Stimulated activated CD4-positive, alpha-beta T cell treated with anti-CD3 and anti-CD28 coated beads, Interleukin-12 subunit alpha, Interleukin-12 subunit beta, amount 100 ng/mL, for 48 hours (primary cell): Measurements from ENCODE around the gene CMTM1.

Source experiments
- DNase-seq, 3 donors: peaks; one replicate each; pipeline ENCODE4 v3.0.0-alpha.2; 2020; ENCODE audit warnings: low read depth in 2 of 3, low spot score in 1 of 3

The CMTM1 gene

GRCh38 chr16:66566051-66566901, at the start of gene CMTM1:
TSS of gene CMTM1 (plus strand) at chr16:66566439. CDS start at chr16:66566514, 75 bp downstream.
- no peak for DNase-seq

- no peak for DNase-seq
Observed at GRCh38 chr16:66516509-66516807, 49.8 kb upstream of the CMTM1 start.

DNA sequence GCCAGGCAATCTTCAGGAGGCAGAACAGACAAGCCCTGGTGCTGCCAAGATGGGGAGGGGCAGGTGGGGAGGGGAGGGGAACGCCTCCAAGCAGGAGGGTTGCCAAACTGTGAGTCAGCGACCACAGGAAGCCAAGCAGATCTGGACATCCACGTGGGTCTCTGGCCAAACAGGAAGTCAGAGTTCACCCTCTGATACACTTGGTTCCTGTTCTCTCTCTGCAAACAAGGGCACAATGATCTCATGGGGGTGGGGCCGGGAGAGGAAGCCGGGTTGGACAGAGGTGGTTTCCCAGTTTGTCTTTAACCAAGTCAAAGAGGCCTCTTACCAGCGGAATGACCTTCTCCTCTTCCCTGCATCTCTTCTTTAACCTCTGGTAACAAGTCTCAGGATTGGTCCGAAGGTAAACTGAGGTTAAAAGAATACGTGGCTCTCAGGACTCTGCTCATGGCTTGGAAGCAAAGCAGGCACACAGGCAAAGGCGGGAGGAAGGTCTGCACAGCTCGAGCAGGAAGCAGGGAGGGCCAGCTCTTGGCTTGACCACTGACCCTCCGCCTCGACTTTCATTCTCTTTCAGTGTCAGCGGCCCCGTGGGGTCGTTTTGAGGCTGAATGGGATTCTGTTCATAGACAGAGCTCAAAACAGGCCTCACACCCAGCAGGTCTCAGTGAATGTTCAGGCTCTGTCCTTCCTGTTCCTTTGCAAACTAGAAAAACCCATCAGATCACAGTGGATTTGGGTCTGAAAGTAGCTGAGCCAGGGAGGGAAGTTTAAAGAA, 49.2 kb upstream of the CMTM1 start:
- peak; percentile 72 to 75 (median 72) for DNase-seq

DNA sequence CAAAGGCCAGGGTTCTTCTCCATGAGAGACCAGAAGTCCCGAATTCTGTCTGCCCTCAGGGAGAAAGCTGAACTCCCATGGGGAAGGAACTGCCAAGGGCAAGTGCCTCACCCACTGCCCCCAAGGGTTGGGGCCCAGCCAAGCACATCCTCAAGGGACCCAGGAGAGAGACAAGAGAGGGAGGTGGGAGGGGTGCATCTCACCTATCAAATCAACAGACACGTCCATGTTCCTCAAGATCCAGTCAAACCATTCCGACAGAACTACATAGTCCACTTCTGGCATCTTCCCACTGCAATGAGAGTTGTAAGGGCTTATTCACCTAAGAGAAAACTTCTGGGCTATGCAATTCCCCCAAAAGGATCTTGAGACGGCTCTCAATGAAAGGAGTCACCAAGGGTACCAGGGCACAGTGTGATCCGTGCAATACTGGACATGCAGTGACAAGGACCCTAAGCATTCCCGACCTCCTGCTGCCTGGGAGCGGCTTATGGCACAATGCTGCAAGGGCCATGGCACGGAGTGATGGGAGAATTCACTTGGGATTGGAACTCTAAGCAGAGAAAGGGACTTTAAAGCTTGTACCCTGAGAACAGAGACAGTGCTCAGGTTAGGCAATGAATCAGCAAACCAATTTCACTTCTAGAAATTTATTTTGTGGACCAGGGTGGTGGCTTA, 48.5 kb upstream of the CMTM1 start:
- no peak for DNase-seq

GRCh38 chr16:66519482-66520373, 46.5 kb upstream of the CMTM1 start:
- DNase-seq = no peak

DNA sequence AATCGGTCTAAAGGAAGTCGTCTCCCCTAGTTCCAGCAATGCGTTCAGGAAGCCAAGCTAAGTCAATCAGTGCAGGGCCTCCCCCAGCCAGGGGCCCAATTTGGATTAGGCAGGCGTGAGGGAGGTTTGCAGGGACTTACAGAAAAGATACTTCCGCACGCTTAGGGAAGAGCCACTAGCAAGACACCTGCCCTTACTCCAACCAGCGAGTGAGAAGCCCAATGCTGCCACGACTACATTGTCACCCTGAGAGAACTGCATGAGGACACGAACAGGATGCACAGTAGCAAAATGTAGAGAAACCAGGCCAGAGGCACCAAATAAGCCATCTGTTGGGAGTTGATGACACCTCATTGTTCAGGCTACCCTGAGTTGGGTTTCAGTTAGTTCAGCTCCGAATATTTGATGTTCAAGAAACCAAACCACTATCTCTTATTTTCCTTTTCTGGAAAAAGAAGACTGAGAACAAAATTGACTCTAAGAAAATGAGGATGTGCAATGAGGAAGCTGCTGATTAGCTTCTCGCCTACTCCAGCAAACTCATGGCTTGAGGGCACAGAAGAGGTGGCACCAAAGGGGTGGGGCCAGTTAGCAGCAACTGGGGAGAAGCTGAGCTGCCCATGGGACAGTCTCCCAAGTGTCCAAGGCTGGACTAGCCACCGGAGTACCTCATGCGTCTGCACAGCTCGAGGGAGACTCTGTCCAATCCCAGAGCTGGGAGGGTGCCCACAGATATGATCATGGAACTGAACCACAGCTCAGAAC, 45.7 kb upstream of the CMTM1 start:
- no peak for DNase-seq

DNA sequence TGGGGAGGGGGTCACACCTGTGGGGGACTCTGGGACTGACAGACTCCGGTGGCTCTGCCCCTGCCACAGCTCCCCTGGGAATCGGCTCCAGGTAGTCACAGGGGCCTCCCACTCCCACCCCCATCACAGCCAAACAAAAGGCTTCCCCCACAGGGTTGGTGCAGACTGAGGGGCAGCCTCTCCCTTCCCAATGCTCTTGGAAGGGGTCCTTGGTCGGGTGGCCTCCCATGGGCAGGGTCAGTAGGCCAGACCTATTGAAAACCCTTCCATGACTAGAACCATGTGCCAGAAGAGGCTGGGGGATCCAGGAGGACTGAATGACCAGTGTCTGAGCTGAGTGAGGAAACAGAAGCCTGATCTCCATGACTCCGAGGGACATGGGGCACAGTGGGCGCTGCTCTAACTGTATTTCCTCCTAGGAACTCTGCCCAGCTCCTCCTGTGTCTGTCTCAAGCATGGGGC, 45.0 kb upstream of the CMTM1 start:
- DNase-seq = no peak

- peak; percentile 91 to 97 (median 94) for DNase-seq
Observed at GRCh38 chr16:66521951-66522771, 44.1 kb upstream of the CMTM1 start.

GRCh38 chr16:66522816-66523590, 43.2 kb upstream of the CMTM1 start:
- no peak for DNase-seq

GRCh38 chr16:66523861-66524354, 42.3 kb upstream of the CMTM1 start:
- no peak for DNase-seq

- no peak for DNase-seq
Observed at GRCh38 chr16:66524601-66525164, 41.6 kb upstream of the CMTM1 start.

DNA sequence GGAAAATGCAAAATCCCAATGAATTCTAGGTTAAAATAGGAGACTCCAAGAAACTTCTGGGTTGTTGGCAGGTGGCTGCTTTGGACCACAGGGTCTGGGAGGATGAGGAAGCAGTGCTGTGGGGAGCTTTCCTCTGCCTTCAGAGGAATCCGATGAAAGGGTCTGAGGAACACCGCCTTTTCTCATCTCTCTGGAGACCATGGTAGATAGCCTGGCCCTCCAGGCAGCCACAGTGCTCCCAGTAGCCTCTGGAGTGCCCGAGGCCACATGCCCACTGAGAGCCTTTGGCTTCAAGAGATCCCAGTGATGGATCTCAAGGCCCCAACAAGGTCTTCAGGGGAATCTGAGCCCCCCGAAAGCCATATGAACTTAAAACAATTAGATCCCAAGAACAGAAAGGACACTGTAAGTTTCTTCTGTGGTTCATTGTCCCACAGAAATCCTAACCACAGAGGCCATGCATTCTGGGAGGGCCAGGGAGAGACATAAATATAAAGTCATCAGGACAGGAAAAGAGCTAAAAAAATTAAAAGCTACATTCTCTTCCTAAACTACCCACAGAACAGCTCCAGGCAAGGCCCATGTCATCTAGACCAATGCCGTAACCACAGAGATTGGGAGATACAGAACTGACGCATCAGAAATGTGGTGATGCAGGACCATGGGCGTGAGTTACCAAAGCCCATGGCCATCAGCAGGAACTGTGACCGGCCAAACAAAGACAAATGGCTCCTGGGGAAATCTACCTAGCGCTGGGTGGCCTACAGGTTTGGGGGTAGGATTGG, 40.7 kb upstream of the CMTM1 start:
- no peak for DNase-seq

DNA sequence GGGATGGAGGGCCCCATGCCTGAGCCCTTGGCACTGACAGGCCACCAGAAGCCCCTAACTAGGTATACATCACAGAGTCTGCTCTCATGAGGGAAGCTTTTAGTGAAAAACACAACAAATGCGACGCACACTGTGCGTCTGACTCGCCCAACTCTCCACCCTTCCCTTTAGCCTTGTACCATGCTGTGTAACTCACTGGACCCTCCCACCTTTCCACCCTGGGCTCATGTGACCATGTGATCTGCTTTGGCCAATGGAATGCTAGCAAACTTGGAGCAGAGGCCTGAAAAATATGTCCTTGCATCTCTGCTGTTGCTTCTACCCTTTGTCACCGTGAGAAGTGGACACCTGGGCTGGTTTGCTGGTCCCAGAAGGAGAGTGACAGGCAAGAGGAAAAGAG, 37.9 kb upstream of the CMTM1 start:
- DNase-seq = no peak

GRCh38 chr16:66529475-66529874, 36.8 kb upstream of the CMTM1 start:
- DNase-seq = no peak

DNA sequence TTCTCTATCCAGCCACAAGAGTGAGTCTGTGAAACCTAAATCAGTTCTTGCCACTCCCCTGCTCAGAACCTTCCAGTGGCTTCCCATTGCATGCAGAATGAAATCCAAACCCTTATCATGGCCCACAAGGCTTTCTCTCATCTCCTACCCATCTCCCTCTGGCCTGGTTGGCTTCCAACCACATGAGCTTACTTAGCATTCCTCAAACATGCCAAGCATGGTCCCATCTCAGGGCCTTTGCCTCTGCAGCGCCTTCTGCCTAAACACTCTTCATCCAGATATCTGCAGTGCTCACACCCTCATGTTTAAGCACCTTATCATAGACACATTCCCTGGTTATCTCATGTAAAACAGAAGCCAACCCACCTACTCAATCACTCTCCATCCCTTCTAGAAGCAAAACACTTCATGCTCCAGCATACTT, 31.9 kb upstream of the CMTM1 start:
- DNase-seq = no peak

DNA sequence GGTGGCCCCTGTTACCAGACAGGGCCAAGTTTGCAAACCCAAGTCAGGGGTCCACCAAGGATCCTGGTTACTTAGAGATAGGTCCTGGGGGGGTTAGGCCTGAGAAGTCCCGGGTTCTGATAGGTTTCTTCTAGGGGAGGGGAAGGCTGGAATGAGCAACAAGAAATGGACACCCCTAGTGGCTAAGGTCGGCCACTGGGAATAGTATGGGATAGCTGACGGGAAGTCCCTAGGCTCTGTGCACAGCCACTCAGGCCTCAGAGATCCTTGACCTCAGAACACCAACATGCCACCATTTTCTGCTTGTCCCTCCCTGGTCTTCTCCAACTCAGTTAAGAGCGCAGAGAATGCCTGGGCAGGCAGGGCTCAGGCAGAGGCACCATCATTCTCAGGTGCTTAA, 29.7 kb upstream of the CMTM1 start:
- no peak for DNase-seq

GRCh38 chr16:66537236-66537635, 29.0 kb upstream of the CMTM1 start:
- no peak for DNase-seq
